HepG2 (cell line): ENCODE measurements around the gene KDM6B. TPM values are rescaled to one million over a fixed set of nuclear protein-coding genes. Genes with fewer than 3 reads are reported as not detected.
A peak's percentile ranks its signal among the peaks of the same experiment; 100 is the strongest.

ENCODE experiments used
- ARID5B ChIP-seq: IDR thresholded peaks from 2 replicates; pipeline ENCODE4 v1.4.0; 2020; ENCODE audit warnings: mild to moderate bottlenecking, missing genetic modification reagents
- BCLAF1 ChIP-seq: fragments of 450-650 bp; IDR thresholded peaks from 2 replicates; pipeline ENCODE4 v1.6.1; 2017; ENCODE audit warnings: mild to moderate bottlenecking
- CCAR2 ChIP-seq: fragments of 200-400 bp; formaldehyde crosslinking; optimal IDR thresholded peaks from 2 replicates; pipeline ENCODE3; 2018; ENCODE audit warnings: low read depth, mild to moderate bottlenecking, low read length, moderate library complexity
- E2F2 ChIP-seq: sonication (generic); formaldehyde crosslinking; IDR thresholded peaks from 2 replicates; pipeline ENCODE4 v1.4.0; 2020; ENCODE audit warnings: missing genetic modification reagents, borderline replicate concordance
- ETV6 ChIP-seq: sonication (generic); formaldehyde crosslinking; conservative IDR thresholded peaks from 2 replicates; pipeline ENCODE4 v1.4.0; 2020; ENCODE audit warnings: missing genetic modification reagents
- FOXC1 ChIP-seq: sonication (generic); formaldehyde crosslinking; IDR thresholded peaks from 2 replicates; pipeline ENCODE4 v1.8.0; 2022; ENCODE audit warnings: mild to moderate bottlenecking, missing genetic modification reagents, borderline replicate concordance
- GFI1 ChIP-seq: sonication (generic); formaldehyde crosslinking; IDR thresholded peaks from 2 replicates; pipeline ENCODE4 v1.5.0; 2020; ENCODE audit warnings: missing genetic modification reagents, mild to moderate bottlenecking, borderline replicate concordance
- HOXA3 ChIP-seq: sonication (generic); formaldehyde crosslinking; IDR thresholded peaks from 2 replicates; pipeline ENCODE4 v1.5.0; 2020; ENCODE audit warnings: missing genetic modification reagents
- IKZF4 ChIP-seq: sonication (generic); formaldehyde crosslinking; IDR thresholded peaks from 2 replicates; pipeline ENCODE4 v1.5.1; 2020; ENCODE audit warnings: borderline replicate concordance, mild to moderate bottlenecking, low read depth, missing genetic modification reagents; ENCODE audit errors: not compliant biosample characterization
- IRF9 ChIP-seq: sonication (generic); formaldehyde crosslinking; IDR thresholded peaks from 2 replicates; pipeline ENCODE4 v1.8.0; 2022; ENCODE audit warnings: missing genetic modification reagents, mild to moderate bottlenecking, borderline replicate concordance
- JUN ChIP-seq: sonication (generic); formaldehyde crosslinking; IDR thresholded peaks from 2 replicates; pipeline ENCODE4 v1.4.0; 2020; ENCODE audit warnings: mild to moderate bottlenecking, missing genetic modification reagents
- RARG ChIP-seq: sonication (generic); formaldehyde crosslinking; IDR thresholded peaks from 2 replicates; pipeline ENCODE4 v1.4.0; 2020; ENCODE audit warnings: low read depth, mild to moderate bottlenecking, missing genetic modification reagents
- REXO4 ChIP-seq: sonication (generic); formaldehyde crosslinking; IDR thresholded peaks from 2 replicates; pipeline ENCODE4 v1.8.0; 2022; ENCODE audit warnings: missing genetic modification reagents, mild to moderate bottlenecking, borderline replicate concordance
- SOX13 ChIP-seq, 3 experiments: fragments of 450-650 bp in 1 of 3; sonication (generic) in 1 of 3; formaldehyde crosslinking in 1 of 3; IDR thresholded peaks in 2 of 3; conservative IDR thresholded peaks in 1 of 3; 2 replicates each; pipeline versions ENCODE4 v1.5.0 to v1.6.1; 2016 to 2020; ENCODE audit warnings: antibody characterized with exemption in 1 of 3, mild to moderate bottlenecking in 1 of 3, missing compliant biosample characterization in 1 of 3, missing genetic modification reagents in 1 of 3, moderate library complexity in 1 of 3
- ZBTB34 ChIP-seq: sonication (generic); formaldehyde crosslinking; IDR thresholded peaks from 2 replicates; pipeline ENCODE4 v1.8.0; 2022; ENCODE audit warnings: mild to moderate bottlenecking, missing genetic modification reagents
- ZNF577 ChIP-seq: sonication (generic); formaldehyde crosslinking; IDR thresholded peaks from 2 replicates; pipeline ENCODE4 v1.4.0; 2020; ENCODE audit warnings: mild to moderate bottlenecking, low read depth, missing genetic modification reagents, borderline replicate concordance
- polyA plus RNA-seq, 8 experiments: library from polyadenylated mRNA; depleted of rRNA in 3 of 8; stranded (reverse) in 7 of 8; unstranded in 1 of 8; fragments of >200 nt; fragmentation: Illumina TruSeq in 4 of 8; extraction: Trizol in 4 of 8; gene quantifications; 2 replicates each; pipeline versions ENCODE4 v1.2.1 to v1.2.3, GENCODE V29; 2011 to 2016; ENCODE audit warnings: low read depth in 4 of 8, missing spikeins in 1 of 8, mixed read lengths in 1 of 8; ENCODE audit not compliant: insufficient read depth in 1 of 8
- total RNA-seq, 5 experiments: library from RNA; depleted of rRNA; stranded (reverse); fragments of >200 nt; fragmentation: Illumina TruSeq; extraction: Trizol; gene quantifications; 2 replicates each; pipeline ENCODE4 v1.2.3, GENCODE V29; 2016; ENCODE audit warnings: low read depth in 1 of 5

The KDM6B gene
- total and polyA plus RNA-seq, 2 of the 13 experiments (the other 11 are each of a cell fraction or from before 2014, with no cell fraction given), result 1.3 to 2.1 TPM

- no peak for TF ChIP-seq E2F2 (CRISPR knock-in tag)
- no peak for TF ChIP-seq RARG
- no peak for TF ChIP-seq BCLAF1
- no peak for TF ChIP-seq ZBTB34 (CRISPR knock-in tag)
- TF ChIP-seq GFI1, result no peak
- no peak for TF ChIP-seq CCAR2
- TF ChIP-seq IRF9 (CRISPR knock-in tag), result no peak
- no peak for TF ChIP-seq ETV6 (CRISPR knock-in tag)
- no peak for TF ChIP-seq ZNF577
- no peak for TF ChIP-seq FOXC1 (CRISPR knock-in tag)
- TF ChIP-seq SOX13 (IDR thresholded peaks at IDR 0.05), result no peak
- no peak for TF ChIP-seq SOX13 (CRISPR knock-in tag; conservative IDR thresholded peaks at IDR 0.05 in 1 of 2, IDR thresholded peaks at IDR 0.05 in 1 of 2)
- no peak for TF ChIP-seq REXO4
- no peak for TF ChIP-seq IKZF4 (CRISPR knock-in tag)
- no peak for TF ChIP-seq JUN
- peak; percentile 58; the same call in 1 of the 2 replicates for TF ChIP-seq HOXA3 (CRISPR knock-in tag)
- TF ChIP-seq ARID5B, result peak; percentile 31; the same call in 1 of the 2 replicates
Observed at GRCh38 chr17:7844292-7845154, 10.5 kb downstream of the KDM6B start (continued).
